GM12878 (cell line): ENCODE results near the gene BZW2. TPM values are rescaled to one million over a fixed set of nuclear protein-coding genes. Genes with fewer than 3 reads are reported as not detected.

Experiments used
- ATAC-seq: fragments of 200-7000 bp; cut with Tn5 transposase; 3 replicates; pipeline ENCODE4 v1.9.1; 2020; ENCODE audit warnings: mild to moderate bottlenecking, moderate library complexity
- BruUV-seq: library from RNA; stranded (reverse); fragments of 400-500 nt; replicated peaks from 2 replicates; lab custom pipeline; 2021; lab: Mats Ljungman, UMichigan
- CTCF ChIA-PET: fragments of 300-600 bp; sonication (Branson Sonifier 250); formaldehyde crosslinking; extraction: SDS; loops from one replicate; lab custom pipeline; 2021; ENCODE audit warnings: inconsistent platforms; lab: Yijun Ruan, JAX
- POLR2A ChIA-PET: fragments of 350-600 bp; formaldehyde crosslinking; extraction: SDS; loops from one replicate; lab custom pipeline; 2021; ENCODE audit warnings: inconsistent platforms; lab: Charles Lee
- RAD21 ChIA-PET: fragments of 300-600 bp; sonication (Branson Sonifier 250); formaldehyde crosslinking; loops from one replicate; lab custom pipeline; 2023; ENCODE audit warnings: antibody characterized with exemption; ENCODE audit not compliant: unreplicated experiment; lab: Charles Lee
- SMC1A ChIA-PET: fragments of 300-600 bp; sonication (Branson Sonifier 250); formaldehyde crosslinking; loops from one replicate; lab custom pipeline; 2023; ENCODE audit not compliant: unreplicated experiment, uncharacterized antibody; lab: Charles Lee
- DNase-seq: peaks from one replicate; pipeline ENCODE4 v3.0.0-alpha.2; 2011; ENCODE audit warnings: low read depth, low spot score
- FAIRE-seq: peaks from 3 replicates; lab custom pipeline; 2011; peaks lifted over from hg19 to GRCh38; lab: Jason Lieb, UNC
- H2AFZ ChIP-seq: 2 replicates; pipeline ENCODE4 v1.6.0; 2011; ENCODE audit warnings: low read depth, low read length, control low read depth; ENCODE audit not compliant: control insufficient read depth
- H3K27ac ChIP-seq: 2 replicates; pipeline ENCODE4 v1.5.1; 2011; ENCODE audit warnings: control low read depth; ENCODE audit not compliant: control insufficient read depth, insufficient read depth
- H3K27me3 ChIP-seq, 2 experiments: replicated peaks in 1 of 2; 2 replicates each; pipeline versions ENCODE4 v1.6.0 to v1.6.1; 2011; ENCODE audit warnings: low read length in 1 of 2; ENCODE audit not compliant: control insufficient read depth in 2 of 2, insufficient read depth in 2 of 2
- H3K36me3 ChIP-seq, 2 experiments: 2 replicates each; pipeline ENCODE4 v1.5.1; 2011; ENCODE audit warnings: low read length in 1 of 2; ENCODE audit not compliant: control insufficient read depth in 2 of 2, insufficient read depth in 2 of 2
- H3K4me1 ChIP-seq: 2 replicates; pipeline ENCODE4 v1.6.1; 2011; ENCODE audit warnings: mild to moderate bottlenecking, low read length, moderate library complexity, mixed read lengths; ENCODE audit not compliant: control insufficient read depth, insufficient read depth
- H3K4me2 ChIP-seq: 2 replicates; pipeline ENCODE4 v1.6.0; 2011; ENCODE audit warnings: control low read depth; ENCODE audit not compliant: control insufficient read depth, insufficient read depth
- H3K4me3 ChIP-seq: fragments of 200-600 bp; sonication (generic); 2 replicates; pipeline ENCODE4 v1.5.1; 2016
- H3K79me2 ChIP-seq: 2 replicates; pipeline ENCODE4 v1.6.0; 2011; ENCODE audit warnings: low read length; ENCODE audit not compliant: control insufficient read depth, insufficient read depth
- H3K9ac ChIP-seq: 2 replicates; pipeline ENCODE4 v1.8.0; 2011; ENCODE audit warnings: low read length, control low read depth, mixed read lengths; ENCODE audit not compliant: control insufficient read depth, insufficient read depth
- H3K9me3 ChIP-seq: replicated peaks from 3 replicates; pipeline ENCODE4 v1.5.1; 2011; ENCODE audit warnings: mild to moderate bottlenecking, low read length; ENCODE audit not compliant: control insufficient read depth, insufficient read depth
- H4K20me1 ChIP-seq: 2 replicates; pipeline ENCODE4 v1.6.0; 2011; ENCODE audit not compliant: control insufficient read depth, insufficient read depth
- BACH1 ChIP-seq: fragments of 450-650 bp; IDR thresholded peaks from 2 replicates; pipeline ENCODE4 v1.6.1; 2017; ENCODE audit warnings: mild to moderate bottlenecking, borderline replicate concordance
- CBX3 ChIP-seq: fragments of 200-600 bp; sonication (generic); IDR thresholded peaks from 2 replicates; pipeline ENCODE4 v1.6.1; 2016; ENCODE audit warnings: low read depth, borderline replicate concordance
- CBX5 ChIP-seq: sonication (generic); IDR thresholded peaks from 2 replicates; pipeline ENCODE4 v1.6.1; 2016; ENCODE audit warnings: low read depth, moderate library complexity, mild to moderate bottlenecking, inconsistent platforms
- IKZF2 ChIP-seq, 2 experiments: fragments of 450-650 bp; IDR thresholded peaks; 2 replicates each; pipeline ENCODE4 v1.6.1; 2017; ENCODE audit warnings: mild to moderate bottlenecking in 2 of 2, moderate library complexity in 2 of 2
- NR2C2 ChIP-seq: IDR thresholded peaks from 2 replicates; pipeline ENCODE4 v1.6.1; 2011; ENCODE audit warnings: borderline replicate concordance, low read depth; ENCODE audit not compliant: control insufficient read depth, insufficient read length
- PAX5 ChIP-seq: IDR thresholded peaks from 2 replicates; pipeline ENCODE4 v1.6.1; 2011; ENCODE audit warnings: low read depth, low read length, borderline replicate concordance
- POLR2AphosphoS2 ChIP-seq: IDR thresholded peaks from 2 replicates; pipeline ENCODE4 v1.6.1; 2011; ENCODE audit warnings: low read depth, mild to moderate bottlenecking, low read length, improper control_type of control experiment, moderate library complexity
- WGBS: methylation state at CpG from one replicate; pipeline ENCODE4 v1.1.6; 2016; ENCODE audit warnings: low lambda C conversion rate; ENCODE audit not compliant: insufficient replicate concordance, insufficient coverage; ENCODE audit errors: missing lambda C conversion rate; 5-methylcytosine and 5-hydroxymethylcytosine counted together
- in situ Hi-C: fragments of 300-500 bp; cut with MboI; formaldehyde crosslinking; loops from 9 replicates; pipeline ENCODE4 v1.14.3; 2018; ENCODE audit warnings: mixed read lengths
- intact Hi-C: fragments of 100-400 bp; cut with micrococcal nuclease; formaldehyde crosslinking; loops from one replicate; pipeline ENCODE4 v1.14.2; 2022; ENCODE audit not compliant: unreplicated experiment
- polyA plus RNA-seq, 11 experiments: library from polyadenylated mRNA; depleted of rRNA in 4 of 11; unstranded in 6 of 11; stranded (reverse) in 5 of 11; fragments of >200 nt; fragmentation: Nextera tagmentation in 4 of 11; fragmentation: Illumina TruSeq in 1 of 11; extraction: Ambion mirVana in 4 of 11; extraction: Trizol in 1 of 11; gene quantifications; 1 replicate in 1 of 11; 2 replicates in 10 of 11; pipeline versions ENCODE4 v1.2.1 to v1.2.3, GENCODE V29; 2011 to 2016; ENCODE audit warnings: inconsistent platforms in 2 of 11, missing spikeins in 2 of 11, low read depth in 1 of 11
- total RNA-seq, 4 experiments: library from RNA; depleted of rRNA in 3 of 4; stranded (reverse); fragments of >200 nt in 3 of 4; fragmentation: Illumina TruSeq in 1 of 4; extraction: Trizol in 1 of 4; gene quantifications; 2 replicates each; pipeline versions ENCODE4 v1.2.1 to v1.2.3, GENCODE V29; 2013 to 2021

Gene BZW2
- total and polyA plus RNA-seq, 10 of the 15 experiments (the other 5 are each of a cell fraction or from before 2014, with no cell fraction given): 1.3 to 6.8 (median 3.1) TPM

DNA sequence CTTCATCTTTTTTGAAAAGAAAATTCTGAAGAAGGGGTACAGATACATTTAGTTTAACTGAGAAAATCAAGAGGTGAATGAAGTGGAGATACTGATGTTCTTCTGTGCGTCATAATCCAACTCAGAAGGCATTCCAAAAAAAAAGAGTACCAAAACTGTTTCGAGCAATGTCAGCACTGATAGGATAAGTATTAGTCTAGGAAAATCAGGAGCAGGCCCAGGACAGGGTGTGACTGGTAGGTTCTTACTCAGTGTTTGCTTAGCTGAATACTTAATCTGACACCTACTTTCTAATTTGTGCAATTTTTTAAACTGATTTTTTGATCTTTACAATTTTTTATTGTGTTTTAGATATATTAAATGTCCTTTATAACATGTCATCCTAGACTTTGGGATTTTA, 4.3 kb downstream of the BZW2 start:
- TF ChIP-seq IKZF2 (IDR thresholded peaks at IDR 0.05): no peak
- no peak for TF ChIP-seq BACH1
- TF ChIP-seq CBX5: no peak
- TF ChIP-seq, all 136 proteins: peak for 0
- no TSS peak for BruUV-seq
- Histone ChIP-seq H3K79me2 (no peaks in the 10 kb centered on the region), H3K4me2 (no peak overlapping the region), H3K9ac (no peak overlapping the region), H4K20me1 (no peaks in the 10 kb centered on the region), H3K9me3 (no peaks in the 10 kb centered on the region), H3K4me3 (no peak overlapping the region), H3K27me3 (peaks cover 2 to 7% of the 10 kb centered on the region in 2 experiments; a peak in 3 of 4 replicates), H3K4me1 (no peaks in the 10 kb centered on the region), H3K27ac (no peak overlapping the region), H3K36me3 (no peaks in the 10 kb centered on the region), H2AFZ (no peak overlapping the region)
- ATAC-seq (no peak), DNase-seq (no peak), FAIRE-seq (no peak)
- ChIA-PET RAD21 (no interaction called here), CTCF (no interaction called here), POLR2A (no interaction called here), SMC1A (no interaction called here)
- 71% methylated on average over 2 of the region's 2 CpGs for WGBS
- in situ Hi-C loops: no loop called here
- intact Hi-C loops: no loop called here

DNA sequence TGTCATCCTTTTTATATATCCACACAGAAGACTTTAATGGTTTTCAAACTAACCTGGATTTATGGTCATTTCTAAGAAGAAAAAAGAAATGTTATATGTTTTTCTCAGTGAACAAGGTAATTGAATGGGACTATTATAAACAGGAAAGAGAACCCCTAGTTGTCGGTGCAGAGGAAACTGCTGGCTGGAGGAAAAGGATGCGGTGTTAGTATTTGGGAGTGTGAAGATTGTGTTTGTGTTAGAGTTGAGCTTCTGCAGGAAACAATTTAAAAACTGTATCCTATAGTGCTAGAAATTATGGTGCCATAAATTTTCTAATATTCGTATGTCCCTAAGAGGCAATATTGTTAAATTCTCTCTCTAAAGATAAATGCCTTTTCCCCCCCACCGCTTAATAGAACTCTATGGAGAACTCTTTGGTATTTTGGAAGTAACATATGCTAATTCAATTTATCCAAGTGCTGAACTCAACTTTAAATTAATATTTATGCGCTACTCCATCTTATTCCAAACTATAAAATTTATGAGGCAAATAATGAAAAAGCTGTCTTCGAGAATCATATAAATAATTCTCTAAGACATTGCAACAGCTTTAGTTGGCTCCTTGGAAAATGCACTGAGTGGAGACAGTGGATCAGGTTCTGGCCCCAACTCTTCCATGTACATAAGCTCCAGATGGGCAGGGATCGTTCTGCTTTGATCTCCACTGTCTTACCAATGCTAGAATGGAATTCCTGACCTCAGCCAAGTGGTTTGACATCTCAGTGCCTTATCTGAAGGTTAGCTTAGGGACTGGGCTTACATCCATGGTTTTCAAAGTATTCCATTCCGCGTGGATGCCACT, 5.6 kb downstream of the BZW2 start:
- 65% methylated on average over 9 of the region's 9 CpGs for WGBS
- no peaks in the 10 kb centered on the region for H3K9me3 ChIP-seq
- no peak overlapping the region for H2AFZ ChIP-seq
- DNase-seq: no peak
- RAD21 ChIA-PET: no interaction called here
- no peak overlapping the region for H3K4me3 ChIP-seq
- ATAC-seq: no peak
- FAIRE-seq: no peak
- intact Hi-C loops: no loop called here
- BruUV-seq: no TSS peak
- H4K20me1 ChIP-seq: no peaks in the 10 kb centered on the region
- in situ Hi-C loops: no loop called here
- POLR2A ChIA-PET: no interaction called here
- SMC1A ChIA-PET: no interaction called here
- no peaks in the 10 kb centered on the region for H3K79me2 ChIP-seq
- no peak overlapping the region for H3K4me2 ChIP-seq
- CTCF ChIA-PET: no interaction called here
- no peak overlapping the region for H3K27ac ChIP-seq
- no peaks in the 10 kb centered on the region for H3K4me1 ChIP-seq
- TF ChIP-seq POLR2AphosphoS2 (no peak), PAX5 (no peak), NR2C2 (no peak), CBX3 (no peak)
- no peaks in the 10 kb centered on the region for H3K36me3 ChIP-seq
- no peak overlapping the region for H3K9ac ChIP-seq
- H3K27me3 ChIP-seq: peaks cover 2 to 7% of the 10 kb centered on the region in 2 experiments; a peak in 3 of 4 replicates
